GM12878 (cell line): Measurements from ENCODE around the gene UGGT2. TPM values are rescaled to one million over a fixed set of nuclear protein-coding genes. Genes with fewer than 3 reads are reported as not detected.

Source experiments
- ASH2L ChIP-seq: fragments of 300-600, 200-600 bp; sonication (generic); IDR thresholded peaks from 2 replicates; pipeline ENCODE4 v1.6.1; 2017; ENCODE audit warnings: low read depth, mild to moderate bottlenecking, borderline replicate concordance
- BCL11A ChIP-seq: IDR thresholded peaks from 2 replicates; pipeline ENCODE4 v1.6.1; 2011; ENCODE audit warnings: low read depth, low read length
- CBFB ChIP-seq: IDR thresholded peaks from 2 replicates; pipeline ENCODE4 v1.6.1; 2016; ENCODE audit warnings: antibody characterized with exemption, low read depth
- CBX5 ChIP-seq: sonication (generic); IDR thresholded peaks from 2 replicates; pipeline ENCODE4 v1.6.1; 2016; ENCODE audit warnings: low read depth, moderate library complexity, mild to moderate bottlenecking, inconsistent platforms
- CHD1 ChIP-seq: IDR thresholded peaks from 2 replicates; pipeline ENCODE4 v1.6.1; 2012; ENCODE audit warnings: low read depth, low read length, improper control_type of control experiment
- IRF4 ChIP-seq: IDR thresholded peaks from 2 replicates; pipeline ENCODE4 v1.6.1; 2011; ENCODE audit warnings: low read depth, low read length
- KLF5 ChIP-seq: fragments of 450-650 bp; IDR thresholded peaks from 2 replicates; pipeline ENCODE4 v1.6.1; 2014; ENCODE audit warnings: mild to moderate bottlenecking; ENCODE audit not compliant: partially characterized antibody
- MXI1 ChIP-seq: fragments of 150-350 bp; IDR thresholded peaks from 2 replicates; pipeline ENCODE4 v1.6.1; 2011; ENCODE audit warnings: low read depth, mild to moderate bottlenecking, inconsistent platforms, low read length, improper control_type of control experiment
- PAX5 ChIP-seq: IDR thresholded peaks from 2 replicates; pipeline ENCODE4 v1.6.1; 2011; ENCODE audit warnings: low read depth, low read length, borderline replicate concordance
- POLR2A ChIP-seq: IDR thresholded peaks from 2 replicates; pipeline ENCODE4 v1.6.1; 2011; ENCODE audit warnings: low read depth, mild to moderate bottlenecking, low read length
- POLR2AphosphoS2 ChIP-seq: IDR thresholded peaks from 2 replicates; pipeline ENCODE4 v1.6.1; 2011; ENCODE audit warnings: low read depth, mild to moderate bottlenecking, low read length, improper control_type of control experiment, moderate library complexity
- RAD51 ChIP-seq: fragments of 450-650 bp; IDR thresholded peaks from 2 replicates; pipeline ENCODE4 v1.6.1; 2016; ENCODE audit warnings: moderate library complexity, mild to moderate bottlenecking, inconsistent platforms
- RB1 ChIP-seq: fragments of 450-650 bp; formaldehyde crosslinking; IDR thresholded peaks from 2 replicates; pipeline ENCODE4 v1.6.1; 2017; ENCODE audit warnings: mild to moderate bottlenecking, borderline replicate concordance
- RBBP5 ChIP-seq: fragments of 200-600 bp; sonication (generic); conservative IDR thresholded peaks from 2 replicates; pipeline ENCODE4 v1.6.1; 2016
- RUNX3 ChIP-seq: IDR thresholded peaks from 2 replicates; pipeline ENCODE4 v1.6.1; 2012; ENCODE audit warnings: low read length, inconsistent platforms
- SREBF1 ChIP-seq: IDR thresholded peaks from 2 replicates; pipeline ENCODE4 v1.6.1; 2012; ENCODE audit warnings: mild to moderate bottlenecking, low read length
- YBX1 ChIP-seq: fragments of 450-650 bp; IDR thresholded peaks from 2 replicates; pipeline ENCODE4 v1.6.1; 2016; ENCODE audit warnings: antibody characterized with exemption
- ZNF384 ChIP-seq: IDR thresholded peaks from 2 replicates; pipeline ENCODE4 v1.6.1; 2012; ENCODE audit warnings: low read depth, mild to moderate bottlenecking, low read length, improper control_type of control experiment, borderline replicate concordance
- polyA plus RNA-seq, 11 experiments: library from polyadenylated mRNA; depleted of rRNA in 4 of 11; unstranded in 6 of 11; stranded (reverse) in 5 of 11; fragments of >200 nt; fragmentation: Nextera tagmentation in 4 of 11; fragmentation: Illumina TruSeq in 1 of 11; extraction: Ambion mirVana in 4 of 11; extraction: Trizol in 1 of 11; gene quantifications; 1 replicate in 1 of 11; 2 replicates in 10 of 11; pipeline versions ENCODE4 v1.2.1 to v1.2.3, GENCODE V29; 2011 to 2016; ENCODE audit warnings: inconsistent platforms in 2 of 11, missing spikeins in 2 of 11, low read depth in 1 of 11
- total RNA-seq, 4 experiments: library from RNA; depleted of rRNA in 3 of 4; stranded (reverse); fragments of >200 nt in 3 of 4; fragmentation: Illumina TruSeq in 1 of 4; extraction: Trizol in 1 of 4; gene quantifications; 2 replicates each; pipeline versions ENCODE4 v1.2.1 to v1.2.3, GENCODE V29; 2013 to 2021
- TF ChIP-seq, protein P1 (sequence below): fragments of 450-650 bp; IDR thresholded peaks from 2 replicates; pipeline ENCODE4 v1.6.1; 2016; ENCODE audit warnings: mild to moderate bottlenecking, moderate library complexity, borderline replicate concordance
- TF ChIP-seq, protein P2 (sequence below): IDR thresholded peaks from 2 replicates; pipeline ENCODE4 v1.6.1; 2012; ENCODE audit warnings: low read depth, low read length, improper control_type of control experiment
- TF ChIP-seq, protein P3 (sequence below): fragments of 150-350 bp; IDR thresholded peaks from 2 replicates; pipeline ENCODE4 v1.6.1; 2014; ENCODE audit warnings: mild to moderate bottlenecking, low read depth, low read length
- TF ChIP-seq, protein P4 (sequence below): fragments of 450-650 bp; formaldehyde crosslinking; IDR thresholded peaks from 2 replicates; pipeline ENCODE4 v1.5.0; 2022; ENCODE audit warnings: mild to moderate bottlenecking, missing genetic modification characterization

The UGGT2 gene
- total and polyA plus RNA-seq, 10 of the 15 experiments (the other 5 are each of a cell fraction or from before 2014, with no cell fraction given): 4.9 to 29.0 (median 17.3) TPM

DNA sequence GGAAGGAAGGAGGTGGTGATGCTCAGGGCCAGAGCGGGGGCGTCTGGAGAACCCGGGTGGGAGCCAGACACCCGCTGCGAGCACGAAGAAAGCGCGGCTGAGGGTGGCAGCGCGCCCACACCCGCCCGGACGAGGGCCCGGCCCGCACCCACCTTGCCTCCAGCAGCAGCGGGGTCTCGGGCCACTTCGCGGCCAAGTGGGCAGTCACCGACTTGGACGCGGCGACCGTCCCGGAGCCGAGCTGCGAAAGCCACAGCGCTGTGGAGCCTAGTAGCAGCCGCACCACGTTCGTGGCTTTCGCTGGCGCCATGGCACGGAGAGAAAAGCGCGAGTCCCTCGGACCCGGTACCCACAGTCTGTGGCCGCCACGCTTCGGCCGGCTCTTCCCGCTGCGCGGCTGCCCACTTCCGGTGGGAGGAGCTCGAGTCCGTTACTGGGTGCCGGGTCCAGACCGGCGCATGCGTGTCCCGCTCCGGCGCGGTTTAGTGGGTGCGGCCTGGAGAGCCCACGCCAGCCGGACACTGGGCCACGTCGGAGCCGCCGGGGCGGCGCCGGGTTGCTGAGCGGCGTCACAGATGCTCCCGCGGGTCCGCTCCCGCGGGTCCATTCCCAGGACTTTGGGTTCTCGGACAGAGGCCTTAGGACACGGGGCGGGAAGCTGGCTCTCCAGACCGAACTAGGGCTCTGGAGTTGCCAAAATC, at the start of gene UGGT2 (continued):
- TF ChIP-seq, protein P1, sequence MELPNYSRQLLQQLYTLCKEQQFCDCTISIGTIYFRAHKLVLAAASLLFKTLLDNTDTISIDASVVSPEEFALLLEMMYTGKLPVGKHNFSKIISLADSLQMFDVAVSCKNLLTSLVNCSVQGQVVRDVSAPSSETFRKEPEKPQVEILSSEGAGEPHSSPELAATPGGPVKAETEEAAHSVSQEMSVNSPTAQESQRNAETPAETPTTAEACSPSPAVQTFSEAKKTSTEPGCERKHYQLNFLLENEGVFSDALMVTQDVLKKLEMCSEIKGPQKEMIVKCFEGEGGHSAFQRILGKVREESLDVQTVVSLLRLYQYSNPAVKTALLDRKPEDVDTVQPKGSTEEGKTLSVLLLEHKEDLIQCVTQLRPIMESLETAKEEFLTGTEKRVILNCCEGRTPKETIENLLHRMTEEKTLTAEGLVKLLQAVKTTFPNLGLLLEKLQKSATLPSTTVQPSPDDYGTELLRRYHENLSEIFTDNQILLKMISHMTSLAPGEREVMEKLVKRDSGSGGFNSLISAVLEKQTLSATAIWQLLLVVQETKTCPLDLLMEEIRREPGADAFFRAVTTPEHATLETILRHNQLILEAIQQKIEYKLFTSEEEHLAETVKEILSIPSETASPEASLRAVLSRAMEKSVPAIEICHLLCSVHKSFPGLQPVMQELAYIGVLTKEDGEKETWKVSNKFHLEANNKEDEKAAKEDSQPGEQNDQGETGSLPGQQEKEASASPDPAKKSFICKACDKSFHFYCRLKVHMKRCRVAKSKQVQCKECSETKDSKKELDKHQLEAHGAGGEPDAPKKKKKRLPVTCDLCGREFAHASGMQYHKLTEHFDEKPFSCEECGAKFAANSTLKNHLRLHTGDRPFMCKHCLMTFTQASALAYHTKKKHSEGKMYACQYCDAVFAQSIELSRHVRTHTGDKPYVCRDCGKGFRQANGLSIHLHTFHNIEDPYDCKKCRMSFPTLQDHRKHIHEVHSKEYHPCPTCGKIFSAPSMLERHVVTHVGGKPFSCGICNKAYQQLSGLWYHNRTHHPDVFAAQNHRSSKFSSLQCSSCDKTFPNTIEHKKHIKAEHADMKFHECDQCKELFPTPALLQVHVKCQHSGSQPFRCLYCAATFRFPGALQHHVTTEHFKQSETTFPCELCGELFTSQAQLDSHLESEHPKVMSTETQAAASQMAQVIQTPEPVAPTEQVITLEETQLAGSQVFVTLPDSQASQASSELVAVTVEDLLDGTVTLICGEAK: peak; percentile 86
- TF ChIP-seq MXI1 (peak; percentile 64; the same call in 1 of the 2 replicates), ZNF384 (no peak), POLR2AphosphoS2 (0 out of 2 replicates have a peak, but pooled peaks have one; percentile 59), CBX5 (no peak; the same call in 1 of the 2 replicates), RUNX3 (peak; percentile 86), PAX5 (peak; percentile 54; the same call in 1 of the 2 replicates), KLF5 (peak; percentile 53), RBBP5 (0 out of 2 replicates have a peak, but pooled peaks have one; percentile 67), IRF4 (0 out of 2 replicates have a peak, but pooled peaks have one; percentile 27), YBX1 (no peak), BCL11A (no peak), CBFB (peak; percentile 56; the same call in 1 of the 2 replicates), ASH2L (no peak), RAD51 (no peak), POLR2A (peak; percentile 96), CHD1 (no peak), RB1 (peak; percentile 71; the same call in 1 of the 2 replicates), SREBF1 (no peak)
- TF ChIP-seq, protein P2, sequence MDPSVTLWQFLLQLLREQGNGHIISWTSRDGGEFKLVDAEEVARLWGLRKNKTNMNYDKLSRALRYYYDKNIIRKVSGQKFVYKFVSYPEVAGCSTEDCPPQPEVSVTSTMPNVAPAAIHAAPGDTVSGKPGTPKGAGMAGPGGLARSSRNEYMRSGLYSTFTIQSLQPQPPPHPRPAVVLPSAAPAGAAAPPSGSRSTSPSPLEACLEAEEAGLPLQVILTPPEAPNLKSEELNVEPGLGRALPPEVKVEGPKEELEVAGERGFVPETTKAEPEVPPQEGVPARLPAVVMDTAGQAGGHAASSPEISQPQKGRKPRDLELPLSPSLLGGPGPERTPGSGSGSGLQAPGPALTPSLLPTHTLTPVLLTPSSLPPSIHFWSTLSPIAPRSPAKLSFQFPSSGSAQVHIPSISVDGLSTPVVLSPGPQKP: peak; percentile 88
- TF ChIP-seq, protein P3, sequence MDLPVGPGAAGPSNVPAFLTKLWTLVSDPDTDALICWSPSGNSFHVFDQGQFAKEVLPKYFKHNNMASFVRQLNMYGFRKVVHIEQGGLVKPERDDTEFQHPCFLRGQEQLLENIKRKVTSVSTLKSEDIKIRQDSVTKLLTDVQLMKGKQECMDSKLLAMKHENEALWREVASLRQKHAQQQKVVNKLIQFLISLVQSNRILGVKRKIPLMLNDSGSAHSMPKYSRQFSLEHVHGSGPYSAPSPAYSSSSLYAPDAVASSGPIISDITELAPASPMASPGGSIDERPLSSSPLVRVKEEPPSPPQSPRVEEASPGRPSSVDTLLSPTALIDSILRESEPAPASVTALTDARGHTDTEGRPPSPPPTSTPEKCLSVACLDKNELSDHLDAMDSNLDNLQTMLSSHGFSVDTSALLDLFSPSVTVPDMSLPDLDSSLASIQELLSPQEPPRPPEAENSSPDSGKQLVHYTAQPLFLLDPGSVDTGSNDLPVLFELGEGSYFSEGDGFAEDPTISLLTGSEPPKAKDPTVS: no peak
- TF ChIP-seq, protein P4, sequence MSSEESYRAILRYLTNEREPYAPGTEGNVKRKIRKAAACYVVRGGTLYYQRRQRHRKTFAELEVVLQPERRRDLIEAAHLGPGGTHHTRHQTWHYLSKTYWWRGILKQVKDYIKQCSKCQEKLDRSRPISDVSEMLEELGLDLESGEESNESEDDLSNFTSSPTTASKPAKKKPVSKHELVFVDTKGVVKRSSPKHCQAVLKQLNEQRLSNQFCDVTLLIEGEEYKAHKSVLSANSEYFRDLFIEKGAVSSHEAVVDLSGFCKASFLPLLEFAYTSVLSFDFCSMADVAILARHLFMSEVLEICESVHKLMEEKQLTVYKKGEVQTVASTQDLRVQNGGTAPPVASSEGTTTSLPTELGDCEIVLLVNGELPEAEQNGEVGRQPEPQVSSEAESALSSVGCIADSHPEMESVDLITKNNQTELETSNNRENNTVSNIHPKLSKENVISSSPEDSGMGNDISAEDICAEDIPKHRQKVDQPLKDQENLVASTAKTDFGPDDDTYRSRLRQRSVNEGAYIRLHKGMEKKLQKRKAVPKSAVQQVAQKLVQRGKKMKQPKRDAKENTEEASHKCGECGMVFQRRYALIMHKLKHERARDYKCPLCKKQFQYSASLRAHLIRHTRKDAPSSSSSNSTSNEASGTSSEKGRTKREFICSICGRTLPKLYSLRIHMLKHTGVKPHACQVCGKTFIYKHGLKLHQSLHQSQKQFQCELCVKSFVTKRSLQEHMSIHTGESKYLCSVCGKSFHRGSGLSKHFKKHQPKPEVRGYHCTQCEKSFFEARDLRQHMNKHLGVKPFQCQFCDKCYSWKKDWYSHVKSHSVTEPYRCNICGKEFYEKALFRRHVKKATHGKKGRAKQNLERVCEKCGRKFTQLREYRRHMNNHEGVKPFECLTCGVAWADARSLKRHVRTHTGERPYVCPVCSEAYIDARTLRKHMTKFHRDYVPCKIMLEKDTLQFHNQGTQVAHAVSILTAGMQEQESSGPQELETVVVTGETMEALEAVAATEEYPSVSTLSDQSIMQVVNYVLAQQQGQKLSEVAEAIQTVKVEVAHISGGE: peak; percentile 81
